Stimulated activated CD4-positive, alpha-beta T cell treated with anti-CD3 and anti-CD28 coated beads, Interleukin-1b, Interleukin-23, amount 100 ng/mL, for 24 hours (primary cell): ENCODE results near the gene PLEKHH2.

ENCODE experiments used
- DNase-seq, 4 experiments: peaks; one replicate each; pipeline ENCODE4 v3.0.0-alpha.2; 2020; ENCODE audit warnings: low read depth in 4 of 4, low spot score in 1 of 4

Gene PLEKHH2

GRCh38 chr2:43806719-43807031, 169.6 kb downstream of the PLEKHH2 start:
- no peak for DNase-seq

- no peak for DNase-seq
These were observed 173.4 kb downstream of the PLEKHH2 start for GRCh38 chr2:43810452-43810851.

- no peak for DNase-seq
These were observed 173.8 kb downstream of the PLEKHH2 start for GRCh38 chr2:43810888-43811287.

GRCh38 chr2:43812006-43812405, 174.9 kb downstream of the PLEKHH2 start:
- no peak for DNase-seq

- no peak for DNase-seq
These were observed 175.9 kb downstream of the PLEKHH2 start for GRCh38 chr2:43812947-43813346.

- no peak for DNase-seq
These were observed 177.7 kb downstream of the PLEKHH2 start for GRCh38 chr2:43814711-43815110.
